T-helper 2 cell treated with Interferon-gamma antibody and Interleukin-4, amounts not matched to agents 5 μg/mL and 100 μg/mL, for 36 hours (primary cell): ENCODE results near the gene TEAD4.

Source experiments
- DNase-seq: peaks from one replicate; pipeline ENCODE4 v3.0.0; 2021; ENCODE audit warnings: low spot score
- H3K27ac Mint-ChIP-seq: one replicate; pipeline ENCODE4 v1.8.0; 2021; ENCODE audit warnings: mild to moderate bottlenecking, mixed read lengths
- H3K27me3 Mint-ChIP-seq: one replicate; pipeline ENCODE4 v1.8.0; 2021; ENCODE audit warnings: low read depth, mixed read lengths
- H3K36me3 Mint-ChIP-seq: one replicate; pipeline ENCODE4 v1.8.0; 2021; ENCODE audit warnings: low read depth, mixed read lengths
- H3K4me1 Mint-ChIP-seq: one replicate; pipeline ENCODE4 v1.8.0; 2021; ENCODE audit warnings: low read depth, mixed read lengths
- H3K4me3 Mint-ChIP-seq: one replicate; pipeline ENCODE4 v1.8.0; 2022; ENCODE audit warnings: mild to moderate bottlenecking, moderate library complexity, mixed read lengths
- H3K9me3 Mint-ChIP-seq: one replicate; pipeline ENCODE4 v1.8.0; 2021; ENCODE audit warnings: mixed read lengths

The TEAD4 gene

GRCh38 chr12:2959192-2959504 is at the start of gene TEAD4:
Gene TEAD4 (plus strand): TSS chr12:2959397.
- Mint-ChIP-seq H3K4me3 (peak within 1 kb of the TSS; percentile 91), H3K27ac (peak within 1 kb of the TSS; percentile 45), H3K4me1 (peaks cover 14% of the 10 kb centered on the region), H3K36me3 (peaks cover 3% of the 10 kb centered on the region), H3K27me3 (peaks cover 50% of the 10 kb centered on the region), H3K9me3 (no peaks in the 10 kb centered on the region)
- DNase-seq, result peak; percentile 43

GRCh38 chr12:2912216-2912575 is 47.0 kb upstream of the TEAD4 start:
- H3K36me3 Mint-ChIP-seq, result no peaks in the 10 kb centered on the region
- DNase-seq, result no peak
- no peaks in the 10 kb centered on the region for H3K9me3 Mint-ChIP-seq
- no peaks in the 10 kb centered on the region for H3K4me1 Mint-ChIP-seq
- H3K4me3 Mint-ChIP-seq, result no peak overlapping the region
- H3K27ac Mint-ChIP-seq, result no peak overlapping the region
- H3K27me3 Mint-ChIP-seq, result no peaks in the 10 kb centered on the region

- Mint-ChIP-seq H3K4me1 (no peaks in the 10 kb centered on the region), H3K36me3 (no peaks in the 10 kb centered on the region), H3K27ac (no peak overlapping the region), H3K4me3 (no peak overlapping the region), H3K27me3 (no peaks in the 10 kb centered on the region), H3K9me3 (no peaks in the 10 kb centered on the region)
- no peak for DNase-seq
Measured at GRCh38 chr12:2919249-2919648, 39.9 kb upstream of the TEAD4 start.

GRCh38 chr12:2922329-2922728 is 36.9 kb upstream of the TEAD4 start:
- DNase-seq, result no peak
- H3K4me1 Mint-ChIP-seq, result no peaks in the 10 kb centered on the region
- no peaks in the 10 kb centered on the region for H3K9me3 Mint-ChIP-seq
- no peak overlapping the region for H3K4me3 Mint-ChIP-seq
- no peaks in the 10 kb centered on the region for H3K36me3 Mint-ChIP-seq
- H3K27ac Mint-ChIP-seq, result no peak overlapping the region
- H3K27me3 Mint-ChIP-seq, result no peaks in the 10 kb centered on the region

- Mint-ChIP-seq H3K36me3 (no peaks in the 10 kb centered on the region), H3K27ac (no peak overlapping the region), H3K4me3 (no peak overlapping the region), H3K4me1 (no peaks in the 10 kb centered on the region), H3K9me3 (no peaks in the 10 kb centered on the region), H3K27me3 (no peaks in the 10 kb centered on the region)
- no peak for DNase-seq
Measured at GRCh38 chr12:2923057-2923456, 36.1 kb upstream of the TEAD4 start.

- Mint-ChIP-seq H3K36me3 (no peaks in the 10 kb centered on the region), H3K9me3 (no peaks in the 10 kb centered on the region), H3K4me1 (no peaks in the 10 kb centered on the region), H3K27ac (no peak overlapping the region), H3K27me3 (no peaks in the 10 kb centered on the region), H3K4me3 (no peak overlapping the region)
- DNase-seq, result no peak
Measured at GRCh38 chr12:2924019-2924418, 35.2 kb upstream of the TEAD4 start.

GRCh38 chr12:2925322-2925995 is 33.7 kb upstream of the TEAD4 start:
- Mint-ChIP-seq H3K9me3 (no peaks in the 10 kb centered on the region), H3K4me3 (no peak overlapping the region), H3K27ac (no peak overlapping the region), H3K27me3 (no peaks in the 10 kb centered on the region), H3K36me3 (no peaks in the 10 kb centered on the region), H3K4me1 (no peaks in the 10 kb centered on the region)
- no peak for DNase-seq

- Mint-ChIP-seq H3K4me3 (no peak overlapping the region), H3K27me3 (no peaks in the 10 kb centered on the region), H3K4me1 (no peaks in the 10 kb centered on the region), H3K27ac (no peak overlapping the region), H3K36me3 (peaks cover 7% of the 10 kb centered on the region), H3K9me3 (no peaks in the 10 kb centered on the region)
- DNase-seq, result no peak
Measured at GRCh38 chr12:2930865-2931264, 28.3 kb upstream of the TEAD4 start.

GRCh38 chr12:2933586-2933985 is 25.6 kb upstream of the TEAD4 start:
- peaks cover 7% of the 10 kb centered on the region for H3K36me3 Mint-ChIP-seq
- H3K27me3 Mint-ChIP-seq, result no peaks in the 10 kb centered on the region
- H3K27ac Mint-ChIP-seq, result no peak overlapping the region
- no peaks in the 10 kb centered on the region for H3K4me1 Mint-ChIP-seq
- H3K9me3 Mint-ChIP-seq, result no peaks in the 10 kb centered on the region
- DNase-seq, result no peak
- H3K4me3 Mint-ChIP-seq, result no peak overlapping the region

GRCh38 chr12:2934371-2934770 is 24.8 kb upstream of the TEAD4 start:
- peaks cover 7% of the 10 kb centered on the region for H3K36me3 Mint-ChIP-seq
- H3K27me3 Mint-ChIP-seq, result no peaks in the 10 kb centered on the region
- no peak overlapping the region for H3K27ac Mint-ChIP-seq
- no peak overlapping the region for H3K4me3 Mint-ChIP-seq
- H3K4me1 Mint-ChIP-seq, result no peaks in the 10 kb centered on the region
- DNase-seq, result no peak
- H3K9me3 Mint-ChIP-seq, result no peaks in the 10 kb centered on the region

- DNase-seq, result no peak
- H3K36me3 Mint-ChIP-seq, result peaks cover 5% of the 10 kb centered on the region
- no peaks in the 10 kb centered on the region for H3K4me1 Mint-ChIP-seq
- H3K27ac Mint-ChIP-seq, result no peak overlapping the region
- no peaks in the 10 kb centered on the region for H3K9me3 Mint-ChIP-seq
- H3K27me3 Mint-ChIP-seq, result no peaks in the 10 kb centered on the region
- H3K4me3 Mint-ChIP-seq, result no peak overlapping the region
Measured at GRCh38 chr12:2936301-2936700, 22.9 kb upstream of the TEAD4 start.

- H3K27me3 Mint-ChIP-seq, result no peaks in the 10 kb centered on the region
- no peaks in the 10 kb centered on the region for H3K9me3 Mint-ChIP-seq
- no peak overlapping the region for H3K4me3 Mint-ChIP-seq
- H3K36me3 Mint-ChIP-seq, result peaks cover 5% of the 10 kb centered on the region
- H3K4me1 Mint-ChIP-seq, result no peaks in the 10 kb centered on the region
- DNase-seq, result no peak
- H3K27ac Mint-ChIP-seq, result no peak overlapping the region
Measured at GRCh38 chr12:2937500-2937899, 21.7 kb upstream of the TEAD4 start.

- Mint-ChIP-seq H3K27me3 (no peaks in the 10 kb centered on the region), H3K4me3 (no peak overlapping the region), H3K27ac (no peak overlapping the region), H3K4me1 (no peaks in the 10 kb centered on the region), H3K9me3 (no peaks in the 10 kb centered on the region), H3K36me3 (peaks cover 3% of the 10 kb centered on the region)
- no peak for DNase-seq
Measured at GRCh38 chr12:2939191-2939590, 20.0 kb upstream of the TEAD4 start.

- peaks cover 3% of the 10 kb centered on the region for H3K4me1 Mint-ChIP-seq
- DNase-seq, result no peak
- no peak overlapping the region for H3K4me3 Mint-ChIP-seq
- no peaks in the 10 kb centered on the region for H3K36me3 Mint-ChIP-seq
- H3K27ac Mint-ChIP-seq, result no peak overlapping the region
- H3K27me3 Mint-ChIP-seq, result no peaks in the 10 kb centered on the region
- no peaks in the 10 kb centered on the region for H3K9me3 Mint-ChIP-seq
Measured at GRCh38 chr12:2940564-2940963, 18.6 kb upstream of the TEAD4 start.

- Mint-ChIP-seq H3K9me3 (no peaks in the 10 kb centered on the region), H3K4me3 (no peak overlapping the region), H3K4me1 (peaks cover 3% of the 10 kb centered on the region)
Measured at GRCh38 chr12:2941524-2941923, 17.7 kb upstream of the TEAD4 start.

More at GRCh38 chr12:2941524-2941923, 17.7 kb upstream of the TEAD4 start:
- Mint-ChIP-seq H3K36me3 (no peaks in the 10 kb centered on the region), H3K27ac (no peak overlapping the region), H3K27me3 (no peaks in the 10 kb centered on the region)
- no peak for DNase-seq
